Aorta (tissue), 5 donors: ENCODE results near the gene RUNX1. TPM values are rescaled to one million over a fixed set of nuclear protein-coding genes. Genes with fewer than 3 reads are reported as not detected.

ENCODE experiments used
- ATAC-seq: fragments of 200-7000 bp; cut with Tn5 transposase; one replicate; pipeline ENCODE4 v1.9.1; 2022; ENCODE audit warnings: moderate library complexity; ENCODE audit not compliant: low FRiP score
- DNase-seq, 2 donors: peaks; one replicate each; pipeline ENCODE4 v3.0.0-alpha.2; 2020
- H3K27ac ChIP-seq, 2 donors: one replicate each; pipeline ENCODE4 v1.5.1; 2013; ENCODE audit warnings: low read length in 2 of 2, mild to moderate bottlenecking in 2 of 2, moderate library complexity in 2 of 2, control low read depth in 1 of 2, inconsistent platforms in 1 of 2, low read depth in 1 of 2
- H3K27me3 ChIP-seq, 2 donors: one replicate each; pipeline ENCODE4 v1.6.1; 2013; ENCODE audit warnings: control low read depth in 1 of 2, low read length in 1 of 2, mild to moderate bottlenecking in 1 of 2, moderate library complexity in 1 of 2; ENCODE audit not compliant: insufficient read depth in 2 of 2, control insufficient read depth in 1 of 2
- H3K36me3 ChIP-seq, 2 donors: one replicate each; pipeline ENCODE4 v1.6.1; 2013; ENCODE audit warnings: control low read depth in 1 of 2, low read length in 1 of 2, mild to moderate bottlenecking in 1 of 2; ENCODE audit not compliant: insufficient read depth in 2 of 2, control insufficient read depth in 1 of 2
- H3K4me1 ChIP-seq, 2 donors: one replicate each; pipeline ENCODE4 v1.6.1; 2013; ENCODE audit warnings: low read length in 2 of 2, control low read depth in 1 of 2, mild to moderate bottlenecking in 1 of 2, moderate library complexity in 1 of 2; ENCODE audit not compliant: insufficient read depth in 2 of 2, control insufficient read depth in 1 of 2
- H3K4me3 ChIP-seq, 2 donors: one replicate each; pipeline ENCODE4 v1.5.1; 2013; ENCODE audit warnings: low read length in 2 of 2, control low read depth in 1 of 2, mild to moderate bottlenecking in 1 of 2
- H3K9me3 ChIP-seq: one replicate; pipeline ENCODE4 v1.6.1; 2013; ENCODE audit warnings: mild to moderate bottlenecking, low read length; ENCODE audit not compliant: control insufficient read depth
- WGBS, 2 donors: extraction: QIAGEN DNeasy Blood & Tissue Kit; methylation state at CpG; one replicate each; pipeline ENCODE4 v1.1.7; 2013; 5-methylcytosine and 5-hydroxymethylcytosine counted together
- intact Hi-C, 2 donors: fragments of 100-400 bp; cut with DNase I; formaldehyde crosslinking; loops; one replicate each; pipeline versions ENCODE4 v1.14.2 to v1.15.0; 2022
- polyA plus RNA-seq, 2 donors: library from polyadenylated mRNA; stranded (reverse); fragments of 200-250 nt; gene quantifications; one replicate each; pipeline ENCODE4 v1.2.3, GENCODE V29; 2013
- total RNA-seq, 2 donors: library from RNA; stranded (reverse); fragmentation: NEBNext Ultra II Directional; extraction: Animal tissue kit (Norgen Biotek cat#: 25700); gene quantifications; one replicate each; pipeline ENCODE4 v1.2.1, GENCODE V29; 2021
- donor health status: healthy with polysubstance abuse.
- donor health status: Bipolar disorder and iron deficiency.
- donor health status: DM: no; HTN: no; CAD: no.
- donor health status: DM: no; HTN: no; CAD: no.
- donor health status: DM: yes; HTN: yes; CAD: no.

Gene RUNX1
- total and polyA plus RNA-seq, 4 donors = 2.9 to 128 (median 31.6) TPM

DNA sequence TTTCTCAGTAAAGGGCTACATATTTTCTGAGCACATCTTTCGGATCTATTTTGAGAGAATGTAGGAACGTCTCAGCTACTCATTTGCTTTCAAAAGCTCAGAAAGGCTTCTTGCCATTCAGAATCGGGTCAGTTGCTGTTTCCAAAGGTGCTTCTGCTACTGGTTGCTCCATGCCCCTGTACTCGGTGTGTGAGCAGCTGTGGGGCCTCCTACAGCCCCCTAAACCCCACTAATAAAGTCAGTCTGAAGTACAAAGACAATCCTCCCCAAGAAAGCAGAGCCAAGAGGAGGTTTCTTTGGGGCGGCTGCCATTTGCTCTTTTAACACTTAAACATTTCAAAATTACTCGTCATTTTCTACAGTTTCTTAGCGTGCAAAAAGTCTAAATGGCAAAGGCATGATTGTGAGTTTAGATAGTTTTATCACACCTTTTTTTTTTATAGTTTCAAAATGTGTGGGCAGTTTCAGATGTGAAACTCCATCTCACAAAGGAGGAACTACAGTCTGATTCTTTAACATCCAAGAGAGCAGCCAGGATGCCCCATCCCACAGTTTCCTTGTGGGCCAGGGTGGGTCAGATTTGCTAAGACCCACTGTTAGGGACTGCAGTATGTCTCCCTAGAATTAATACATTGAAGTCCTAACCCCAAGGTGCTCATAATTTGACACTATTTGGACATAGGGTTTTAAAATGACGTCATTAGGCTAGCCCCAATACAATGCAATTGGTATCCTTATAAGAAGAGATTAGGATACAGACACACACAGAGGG, 4.1 kb downstream of the RUNX1 start:
- Histone ChIP-seq H3K9me3 (no peaks in the 10 kb centered on the region), H3K36me3 (no peaks in the 10 kb centered on the region), H3K27me3 (no peaks in the 10 kb centered on the region), H3K4me3 (no peak overlapping the region), H3K27ac (no peak overlapping the region), H3K4me1 (peaks cover 0 to 2% of the 10 kb centered on the region in 2 donors)
- WGBS, 2 donors = 90 to 92% methylated on average over 8 of the region's 8 CpGs
- DNase-seq (no peak), ATAC-seq (no peak)
- intact Hi-C loops = no loop called here

DNA sequence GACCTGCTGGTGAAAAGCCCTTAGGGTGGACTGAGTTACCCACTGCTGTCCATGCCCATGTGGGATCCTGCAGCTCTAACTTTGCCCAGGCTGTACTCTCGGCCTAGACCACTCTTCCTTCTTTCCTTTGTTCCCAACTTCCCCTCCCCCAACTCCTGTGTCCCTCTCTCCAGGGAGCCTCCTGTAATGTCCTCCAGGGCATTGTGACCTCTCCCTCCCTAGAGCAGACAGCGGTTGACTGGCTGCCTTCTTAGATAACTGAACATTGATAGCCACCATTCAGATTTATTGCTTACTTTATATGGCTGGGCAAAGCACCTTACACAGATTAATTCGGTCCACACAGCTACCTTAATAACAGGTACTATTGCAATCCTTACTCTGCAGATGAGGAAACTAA, 5.0 kb downstream of the RUNX1 start:
- WGBS, 2 donors = 94 to 96% methylated on average over 3 of the region's 3 CpGs
- H3K9me3 ChIP-seq = no peaks in the 10 kb centered on the region
- no peak overlapping the region for H3K4me3 ChIP-seq
- peaks cover 0 to 2% of the 10 kb centered on the region in 2 donors for H3K4me1 ChIP-seq
- no peaks in the 10 kb centered on the region for H3K27me3 ChIP-seq
- ATAC-seq (no peak), DNase-seq (no peak)
- intact Hi-C loops = no loop called here
- H3K36me3 ChIP-seq = no peaks in the 10 kb centered on the region
- no peak overlapping the region for H3K27ac ChIP-seq

DNA sequence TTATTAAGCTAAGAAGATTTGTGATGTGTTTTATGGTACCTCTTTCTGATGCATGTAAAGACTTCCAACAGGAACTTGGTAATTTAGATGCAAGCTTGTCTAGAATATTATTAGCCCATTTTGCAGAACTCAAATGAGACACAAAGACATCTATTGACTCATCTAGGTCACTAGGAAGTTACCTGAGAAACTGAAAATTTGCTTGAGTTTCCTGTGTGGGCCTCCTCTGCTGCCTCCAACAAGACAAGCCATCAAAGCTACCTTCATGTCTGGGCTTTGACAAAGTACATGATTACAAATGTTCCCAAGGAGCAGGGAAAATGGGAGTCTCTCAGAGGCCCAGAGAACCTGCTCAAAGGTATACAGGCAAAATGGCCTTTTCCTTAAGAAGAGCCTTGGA, 5.6 kb downstream of the RUNX1 start:
- Histone ChIP-seq H3K4me1 (peaks cover 0 to 2% of the 10 kb centered on the region in 2 donors), H3K4me3 (no peak overlapping the region), H3K27ac (no peak overlapping the region), H3K9me3 (no peaks in the 10 kb centered on the region), H3K36me3 (no peaks in the 10 kb centered on the region), H3K27me3 (no peaks in the 10 kb centered on the region)
- intact Hi-C loops = no loop called here
- DNase-seq = no peak
- no peak for ATAC-seq

DNA sequence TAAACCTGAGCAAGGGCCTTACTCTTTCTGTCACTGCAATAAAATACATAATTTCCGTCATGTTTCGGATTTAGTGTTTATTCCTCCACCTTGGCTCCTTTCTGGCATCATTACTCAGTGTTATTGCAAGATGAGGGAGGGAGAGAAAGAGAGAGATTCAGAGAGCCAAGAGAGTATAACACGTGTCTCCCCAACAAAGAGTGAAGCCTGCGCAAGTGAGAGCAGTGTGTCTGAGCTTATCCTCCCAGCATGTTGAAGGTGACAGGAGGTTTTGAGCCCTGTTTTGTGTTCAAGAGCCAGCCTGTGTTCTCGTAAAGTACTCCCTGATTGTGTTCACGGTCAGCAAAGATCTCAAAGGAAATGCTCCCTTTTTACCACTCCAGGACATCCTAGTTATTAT, 6.3 kb downstream of the RUNX1 start:
- 95% methylated on average over 6 of the region's 6 CpGs for WGBS, 2 donors
- Histone ChIP-seq H3K4me1 (peaks cover 0 to 2% of the 10 kb centered on the region in 2 donors), H3K27ac (no peak overlapping the region), H3K27me3 (no peaks in the 10 kb centered on the region), H3K4me3 (no peak overlapping the region), H3K9me3 (no peaks in the 10 kb centered on the region), H3K36me3 (no peaks in the 10 kb centered on the region)
- DNase-seq (no peak), ATAC-seq (no peak)
- intact Hi-C loops = no loop called here

DNA sequence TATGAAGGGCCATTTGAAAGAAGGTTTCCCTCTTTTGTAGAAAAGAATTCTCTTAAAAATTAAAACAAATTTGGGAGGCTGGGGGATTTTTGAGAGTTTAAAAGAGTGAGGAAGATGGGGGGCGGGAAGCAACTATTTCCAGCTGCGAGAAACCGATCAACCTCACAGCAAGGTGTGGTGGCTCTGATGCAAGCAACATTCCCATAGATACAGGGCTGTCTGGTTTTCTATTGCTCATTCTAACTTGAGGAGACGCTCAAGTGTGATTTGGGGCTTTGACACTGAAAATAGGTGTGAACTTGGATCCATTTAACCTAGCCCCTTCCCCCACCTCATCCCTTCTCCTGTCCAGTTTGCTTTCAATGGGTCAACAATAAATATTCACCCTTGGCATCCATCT, 7.2 kb downstream of the RUNX1 start:
- Histone ChIP-seq H3K27me3 (no peaks in the 10 kb centered on the region), H3K36me3 (no peaks in the 10 kb centered on the region), H3K4me1 (no peaks in the 10 kb centered on the region), H3K4me3 (no peak overlapping the region), H3K27ac (no peak overlapping the region), H3K9me3 (no peaks in the 10 kb centered on the region)
- no peak for DNase-seq
- WGBS, 2 donors = 97 to 99% methylated on average over 4 of the region's 4 CpGs
- intact Hi-C loops = no loop called here
- ATAC-seq = no peak

DNA sequence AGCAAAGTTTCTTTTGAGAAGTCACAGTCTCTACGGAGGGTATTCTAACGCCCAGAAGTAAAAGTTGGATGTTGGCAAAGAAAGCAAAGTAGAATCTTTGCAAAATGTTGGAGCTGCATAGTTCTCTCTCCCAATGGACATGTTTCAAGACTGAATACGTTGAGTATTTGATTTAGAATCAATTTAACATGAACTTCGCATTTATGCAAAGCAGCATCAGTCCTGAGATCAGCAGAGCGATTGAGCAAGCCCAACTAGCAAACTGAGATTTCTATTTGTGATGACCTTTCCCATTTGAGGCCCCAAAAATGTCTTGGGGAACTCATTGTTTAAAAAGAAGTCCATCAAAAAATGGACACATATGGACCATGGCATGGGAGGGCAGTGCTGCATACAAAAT, 8.0 kb downstream of the RUNX1 start:
- Histone ChIP-seq H3K27ac (no peak overlapping the region), H3K36me3 (no peaks in the 10 kb centered on the region), H3K4me3 (no peak overlapping the region), H3K27me3 (no peaks in the 10 kb centered on the region), H3K4me1 (no peaks in the 10 kb centered on the region), H3K9me3 (no peaks in the 10 kb centered on the region)
- no peak for ATAC-seq
- intact Hi-C loops = no loop called here
- 84 to 87% methylated on average over 5 of the region's 5 CpGs for WGBS, 2 donors
- DNase-seq = no peak

DNA sequence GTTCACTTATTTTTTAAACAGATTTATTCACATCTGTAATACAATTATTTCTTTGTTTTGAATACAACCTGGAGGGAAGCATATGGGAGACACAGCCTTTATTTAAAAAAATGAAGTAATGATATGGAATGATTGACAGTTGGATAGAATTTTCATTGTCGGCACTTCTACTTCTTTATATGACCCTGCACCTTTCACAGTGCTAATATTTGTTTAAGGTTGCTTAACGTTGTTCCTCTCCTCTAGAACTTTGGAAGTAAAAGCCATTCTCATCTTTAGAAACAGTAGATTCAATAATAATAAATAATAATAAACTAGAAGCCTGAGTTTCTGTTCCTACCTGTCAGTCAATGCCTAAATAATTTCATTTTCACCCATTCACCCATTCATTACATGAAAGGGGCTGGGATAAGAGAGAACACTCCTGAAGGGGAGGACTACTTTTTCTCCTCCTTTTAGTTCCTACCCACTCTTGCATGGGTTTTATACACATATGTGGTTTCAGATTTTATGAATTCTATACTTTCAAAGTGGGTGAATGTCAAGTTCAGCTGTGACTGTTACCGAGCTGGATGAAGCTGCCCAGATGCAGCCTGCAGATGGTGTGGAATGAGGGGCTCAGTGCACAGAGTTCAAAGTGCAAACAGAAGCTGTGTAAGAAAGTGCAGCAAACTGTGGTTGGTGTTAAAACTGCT, 9.4 kb downstream of the RUNX1 start:
- DNase-seq (no peak), ATAC-seq (no peak)
- Histone ChIP-seq H3K36me3 (no peaks in the 10 kb centered on the region), H3K27me3 (no peaks in the 10 kb centered on the region), H3K4me1 (no peaks in the 10 kb centered on the region), H3K4me3 (no peak overlapping the region), H3K9me3 (no peaks in the 10 kb centered on the region), H3K27ac (no peak overlapping the region)
- WGBS, 2 donors = 49 to 61% methylated on average over 3 of the region's 3 CpGs
- intact Hi-C loops = no loop called here

DNA sequence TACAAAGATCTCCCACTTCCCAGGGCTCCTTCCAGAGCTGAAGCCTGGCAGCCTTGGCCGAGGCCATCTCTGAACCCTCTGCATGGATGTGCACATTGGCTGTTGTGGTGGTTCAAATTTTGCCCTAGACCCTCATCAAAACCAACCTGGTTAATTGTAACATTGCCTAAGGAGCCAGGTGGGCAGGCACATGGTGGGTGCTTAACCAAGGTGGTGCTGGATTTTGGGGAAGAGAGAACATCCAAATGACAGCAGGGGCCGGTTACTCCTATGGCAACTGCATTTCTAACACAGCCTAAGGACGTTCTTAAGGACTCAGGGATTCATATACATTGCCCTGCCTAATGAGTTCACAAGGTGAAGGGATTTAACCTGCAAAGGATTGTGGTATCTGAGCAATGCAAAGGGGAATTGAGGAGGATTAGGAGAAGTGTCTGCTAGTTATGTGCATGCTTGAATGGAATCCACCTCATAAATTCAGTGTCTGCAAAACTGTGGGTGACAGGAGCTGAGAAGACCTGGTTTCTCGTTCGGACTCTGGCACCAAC, 10.3 kb downstream of the RUNX1 start:
- no peak for DNase-seq
- ATAC-seq = no peak
- Histone ChIP-seq H3K4me3 (no peak overlapping the region), H3K4me1 (no peaks in the 10 kb centered on the region), H3K27me3 (no peaks in the 10 kb centered on the region), H3K9me3 (no peaks in the 10 kb centered on the region), H3K27ac (no peak overlapping the region), H3K36me3 (no peaks in the 10 kb centered on the region)
- intact Hi-C loops = no loop called here
- WGBS, 2 donors = 83 to 89% methylated on average over 5 of the region's 5 CpGs

DNA sequence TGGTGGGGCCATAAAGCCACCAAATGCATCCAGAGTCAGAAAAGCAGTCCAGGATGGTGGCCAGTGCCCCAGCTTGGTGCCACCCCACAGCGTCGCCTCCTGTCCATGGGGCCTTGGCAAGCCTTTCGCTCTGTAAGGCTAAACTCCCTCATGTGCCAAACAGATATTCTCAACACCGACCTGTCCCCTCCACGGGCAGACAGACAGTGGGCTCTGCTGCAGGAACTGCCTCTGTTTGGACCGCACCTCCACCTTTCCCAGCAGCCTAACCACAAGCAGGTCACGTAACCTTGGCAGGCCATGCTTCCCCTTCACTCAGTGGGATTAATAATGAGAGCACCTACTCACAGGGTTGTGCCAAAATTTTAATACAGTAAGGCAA, 11.7 kb downstream of the RUNX1 start:
- no peaks in the 10 kb centered on the region for H3K9me3 ChIP-seq
- ATAC-seq = no peak
- no peaks in the 10 kb centered on the region for H3K36me3 ChIP-seq
- no peak for DNase-seq
- H3K27me3 ChIP-seq = no peaks in the 10 kb centered on the region
- no peaks in the 10 kb centered on the region for H3K4me1 ChIP-seq
- no peak overlapping the region for H3K27ac ChIP-seq
- intact Hi-C loops = no loop called here
- WGBS, 2 donors = 93 to 96% methylated on average over 7 of the region's 7 CpGs
- no peak overlapping the region for H3K4me3 ChIP-seq
